Lower lobe of right lung (tissue), 2 donors: ENCODE measurements around the gene SMG1. TPM values are rescaled to one million over a fixed set of nuclear protein-coding genes. Genes with fewer than 3 reads are reported as not detected.
"Not testable (repeated sequence)": the region's sequence is repeated elsewhere in the genome, so short reads cannot be mapped to it uniquely, and the experiment has no call there.

Source experiments
- ATAC-seq, 2 donors: fragments of 200-7000 bp; cut with Tn5 transposase; one replicate each; pipeline ENCODE4 v1.9.1; 2020 to 2022; ENCODE audit warnings: mild to moderate bottlenecking in 2 of 2, moderate library complexity in 2 of 2
- DNase-seq: peaks from one replicate; pipeline ENCODE4 v3.0.0-alpha.2; 2020
- H3K27ac ChIP-seq: fragments of 200-600 bp; one replicate; pipeline ENCODE4 v1.8.0; 2022
- H3K27me3 ChIP-seq: fragments of 200-600 bp; one replicate; pipeline ENCODE4 v1.8.0; 2022; ENCODE audit warnings: low read depth
- H3K36me3 ChIP-seq: fragments of 200-600 bp; one replicate; pipeline ENCODE4 v1.8.0; 2022; ENCODE audit warnings: mild to moderate bottlenecking
- H3K4me1 ChIP-seq: fragments of 200-600 bp; one replicate; pipeline ENCODE4 v1.8.0; 2022
- H3K4me3 ChIP-seq: fragments of 200-600 bp; one replicate; pipeline ENCODE4 v1.8.0; 2022; ENCODE audit warnings: mild to moderate bottlenecking
- H3K9me3 ChIP-seq: fragments of 200-600 bp; one replicate; pipeline ENCODE4 v1.8.0; 2022
- CTCF ChIP-seq: fragments of 200-600 bp; IDR thresholded peaks from one replicate; pipeline ENCODE4 v1.8.0; 2022; ENCODE audit warnings: antibody characterized with exemption, mild to moderate bottlenecking
- intact Hi-C: fragments of 100-400 bp; cut with DNase I; formaldehyde crosslinking; loops from one replicate; pipeline ENCODE4 v1.11.0; 2022
- total RNA-seq: library from RNA; stranded (reverse); fragmentation: NEBNext Ultra II Directional; extraction: Animal tissue kit (Norgen Biotek cat#: 25700); gene quantifications from one replicate; pipeline ENCODE4 v1.2.1, GENCODE V29; 2021
- donor health status: DM: no; HTN: yes; CAD: no; lungs with severe emphysema.

SMG1 gene
- total RNA-seq, 1 donor from 2014 or later, result 89.0 TPM

- ATAC-seq, result no peak
- no peak for TF ChIP-seq CTCF
- DNase-seq, result no peak
- Histone ChIP-seq H3K36me3 (no peaks in the 10 kb centered on the region), H3K9me3 (no peaks in the 10 kb centered on the region), H3K4me1 (no peaks in the 10 kb centered on the region), H3K27ac (no peak overlapping the region), H3K27me3 (no peaks in the 10 kb centered on the region), H3K4me3 (no peak overlapping the region)
- intact Hi-C loops, result no loop called here
Observed at GRCh38 chr16:18932243-18932987, 6.2 kb upstream of the SMG1 start.

- H3K36me3 ChIP-seq, result no peaks in the 10 kb centered on the region
- intact Hi-C loops, result no loop called here
- no peak for TF ChIP-seq CTCF
- ATAC-seq (no peak), DNase-seq (no peak)
- H3K27ac ChIP-seq, result no peak overlapping the region
- H3K4me1 ChIP-seq, result no peaks in the 10 kb centered on the region
- H3K27me3 ChIP-seq, result no peaks in the 10 kb centered on the region
- H3K9me3 ChIP-seq, result no peaks in the 10 kb centered on the region
- H3K4me3 ChIP-seq, result no peak overlapping the region
Observed at GRCh38 chr16:18931756-18932155, 5.5 kb upstream of the SMG1 start.

- H3K27ac ChIP-seq, H3K4me3 ChIP-seq, DNase-seq, ATAC-seq, H3K36me3 ChIP-seq, intact Hi-C loops, H3K27me3 ChIP-seq, H3K9me3 ChIP-seq, H3K4me1 ChIP-seq: not testable (repeated sequence)
Observed at GRCh38 chr16:18930095-18930494, 3.9 kb upstream of the SMG1 start.

GRCh38 chr16:18928073-18928472 is 1.9 kb upstream of the SMG1 start:
- H3K27me3 ChIP-seq, DNase-seq, ATAC-seq, H3K27ac ChIP-seq, H3K9me3 ChIP-seq, H3K36me3 ChIP-seq, H3K4me3 ChIP-seq, intact Hi-C loops: not testable (repeated sequence)
- peaks cover 15% of the 10 kb centered on the region for H3K4me1 ChIP-seq

- H3K9me3 ChIP-seq, intact Hi-C loops, H3K36me3 ChIP-seq, H3K27me3 ChIP-seq: not testable (repeated sequence)
- Histone ChIP-seq H3K27ac (peak overlapping the region; percentile 87), H3K4me3 (peak overlapping the region; percentile 70), H3K4me1 (peaks cover 15% of the 10 kb centered on the region)
- ATAC-seq, result peak; percentile 87 to 90
- peak; percentile 70 for DNase-seq
Observed at GRCh38 chr16:18925215-18925985, 808 bp downstream of the SMG1 start.

GRCh38 chr16:18923935-18924334 is 2.3 kb downstream of the SMG1 start:
- ATAC-seq, H3K9me3 ChIP-seq, DNase-seq, H3K36me3 ChIP-seq, intact Hi-C loops, H3K27ac ChIP-seq, H3K27me3 ChIP-seq: not testable (repeated sequence)
- H3K4me1 ChIP-seq, result peaks cover 15% of the 10 kb centered on the region
- peak overlapping the region; percentile 70 for H3K4me3 ChIP-seq

GRCh38 chr16:18923124-18923523 is 3.1 kb downstream of the SMG1 start:
- intact Hi-C loops, H3K27me3 ChIP-seq, H3K36me3 ChIP-seq, H3K27ac ChIP-seq, ATAC-seq, H3K4me3 ChIP-seq, H3K9me3 ChIP-seq, DNase-seq: not testable (repeated sequence)
- peaks cover 15% of the 10 kb centered on the region for H3K4me1 ChIP-seq

GRCh38 chr16:18909585-18909984 is 16.6 kb downstream of the SMG1 start:
- DNase-seq, H3K9me3 ChIP-seq, intact Hi-C loops, H3K27me3 ChIP-seq, H3K27ac ChIP-seq, ATAC-seq, H3K4me1 ChIP-seq, H3K4me3 ChIP-seq, H3K36me3 ChIP-seq: not testable (repeated sequence)

- H3K27ac ChIP-seq, result not testable (repeated sequence)
Observed at GRCh38 chr16:18908716-18909115, 17.5 kb downstream of the SMG1 start.

GRCh38 chr16:18902778-18903177 is 23.4 kb downstream of the SMG1 start:
- intact Hi-C loops, H3K36me3 ChIP-seq, H3K9me3 ChIP-seq, DNase-seq, H3K27ac ChIP-seq, H3K4me3 ChIP-seq, ATAC-seq, H3K27me3 ChIP-seq: not testable (repeated sequence)
- H3K4me1 ChIP-seq, result peaks cover 23% of the 10 kb centered on the region

More at GRCh38 chr16:18908716-18909115, 17.5 kb downstream of the SMG1 start:
- H3K27me3 ChIP-seq, H3K4me3 ChIP-seq, H3K36me3 ChIP-seq, ATAC-seq, H3K9me3 ChIP-seq, intact Hi-C loops, H3K4me1 ChIP-seq, DNase-seq: not testable (repeated sequence)

GRCh38 chr16:18902044-18902443 is 24.2 kb downstream of the SMG1 start:
- H3K9me3 ChIP-seq, H3K36me3 ChIP-seq, intact Hi-C loops, DNase-seq, H3K27me3 ChIP-seq, ATAC-seq, H3K4me3 ChIP-seq, H3K27ac ChIP-seq: not testable (repeated sequence)
- peaks cover 30% of the 10 kb centered on the region for H3K4me1 ChIP-seq

- H3K27me3 ChIP-seq, H3K4me3 ChIP-seq, H3K36me3 ChIP-seq, H3K27ac ChIP-seq, ATAC-seq, intact Hi-C loops, H3K9me3 ChIP-seq, DNase-seq: not testable (repeated sequence)
- H3K4me1 ChIP-seq, result peaks cover 31% of the 10 kb centered on the region
Observed at GRCh38 chr16:18901194-18901593, 25.0 kb downstream of the SMG1 start.
